ENCODE measurements around the gene PAXX. TPM values are rescaled to one million over a fixed set of nuclear protein-coding genes. Genes with fewer than 3 reads are reported as not detected.

PAXX gene
- total RNA-seq, 1 experiment from 2014 or later = 44.1 TPM

DNA sequence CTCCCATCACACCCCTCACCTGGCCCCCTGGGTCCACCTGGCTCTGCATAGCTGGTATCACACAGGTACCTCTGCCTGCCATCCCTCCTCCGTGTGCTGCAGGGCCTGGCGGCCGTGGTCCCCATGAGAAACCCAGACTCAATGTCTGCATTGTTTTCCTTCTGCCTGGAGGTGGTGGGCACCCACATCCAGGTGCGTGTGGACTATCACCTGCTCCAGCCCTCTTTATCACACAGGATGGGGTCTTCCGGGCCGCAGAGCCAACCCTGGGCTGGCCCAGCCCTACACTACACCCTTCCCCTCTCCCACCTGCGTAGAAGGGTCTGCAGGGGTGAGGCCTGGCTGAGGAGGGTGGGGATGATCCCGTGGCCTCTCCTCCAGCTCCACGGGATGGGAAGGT is 46.7 kb downstream of the PAXX start:
- ATAC-seq = no peak
- TF ChIP-seq CREB1 (CRISPR knock-in tag; IDR thresholded peaks at IDR 0.05) (no peak), RORB (CRISPR knock-in tag; IDR thresholded peaks at IDR 0.05) (no peak), SMAD4 (CRISPR knock-in tag; IDR thresholded peaks at IDR 0.05) (no peak), KAT7 (CRISPR knock-in tag; IDR thresholded peaks at IDR 0.05; ENCODE audit: borderline replicate concordance) (no peak), GABPB1 (CRISPR knock-in tag; IDR thresholded peaks at IDR 0.05) (no peak), NFYB (CRISPR knock-in tag; conservative IDR thresholded peaks at IDR 0.05; ENCODE audit: low read depth) (no peak)
- TF ChIP-seq, protein P1, sequence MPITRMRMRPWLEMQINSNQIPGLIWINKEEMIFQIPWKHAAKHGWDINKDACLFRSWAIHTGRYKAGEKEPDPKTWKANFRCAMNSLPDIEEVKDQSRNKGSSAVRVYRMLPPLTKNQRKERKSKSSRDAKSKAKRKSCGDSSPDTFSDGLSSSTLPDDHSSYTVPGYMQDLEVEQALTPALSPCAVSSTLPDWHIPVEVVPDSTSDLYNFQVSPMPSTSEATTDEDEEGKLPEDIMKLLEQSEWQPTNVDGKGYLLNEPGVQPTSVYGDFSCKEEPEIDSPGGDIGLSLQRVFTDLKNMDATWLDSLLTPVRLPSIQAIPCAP (CRISPR knock-in tag; IDR thresholded peaks at IDR 0.05) = no peak
- H3K27me3 Mint-ChIP-seq (ENCODE audit: low read depth) = no peaks in the 10 kb centered on the region
- no peaks in the 10 kb centered on the region for H3K4me1 Mint-ChIP-seq
- DNase-seq (ENCODE audit: low spot score) = no peak
- H3K27ac Mint-ChIP-seq = no peak overlapping the region
- peaks cover 5% of the 10 kb centered on the region; the same call in 1 of the 2 replicates for H3K36me3 Mint-ChIP-seq
- no peaks in the 10 kb centered on the region for H3K9me3 Mint-ChIP-seq
- ChIA-PET CTCF (interaction anchor here (0.6 to 4.6 kb wide), 3 partner anchors 10 to 185 kb away, joined by 3 to 23 read pairs (median 4); no protein-coding TSS in a partner anchor), POLR2A (no interaction called here)
- H3K4me3 Mint-ChIP-seq = no peak overlapping the region

DNA sequence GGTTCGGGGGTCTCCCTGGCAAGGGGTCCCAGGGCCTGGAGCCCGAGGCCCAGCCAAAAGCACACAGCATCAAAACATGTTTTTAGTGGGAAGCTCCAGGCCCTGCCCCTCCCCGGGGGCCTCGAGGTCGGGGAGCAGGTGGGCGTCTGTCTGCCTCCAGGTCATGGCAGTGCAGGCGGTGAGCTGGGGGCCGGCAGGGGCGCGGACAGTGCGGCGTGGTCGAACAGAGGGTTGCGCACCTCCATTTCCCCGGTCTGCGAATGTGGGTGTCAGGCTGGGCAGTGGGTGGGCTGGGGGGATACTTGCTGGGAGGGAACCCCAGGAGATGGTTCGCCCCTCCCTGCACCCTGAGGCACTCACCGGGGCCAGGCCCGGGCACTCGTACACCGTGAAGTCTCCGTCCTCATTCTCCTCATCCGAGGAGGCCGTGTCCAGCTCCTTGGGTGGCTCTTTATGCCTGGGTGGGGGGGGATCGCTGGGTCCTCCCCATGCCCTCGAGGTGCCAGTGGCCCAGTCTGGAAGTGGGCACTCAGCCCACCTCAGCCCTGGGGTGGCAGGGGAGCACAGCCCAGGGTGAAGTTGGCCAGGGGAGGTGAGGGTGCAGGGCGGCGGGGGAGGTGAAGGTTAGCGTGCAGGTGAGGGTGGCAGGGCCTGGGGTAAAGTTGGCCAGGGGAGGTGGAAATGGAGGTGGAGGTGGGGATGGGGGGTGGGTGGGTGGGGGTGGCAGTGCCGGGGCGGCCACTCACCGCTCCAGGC is 47.6 kb downstream of the PAXX start:
- H3K9me3 Mint-ChIP-seq = no peaks in the 10 kb centered on the region
- no peak for ATAC-seq
- POLR2A ChIA-PET = no interaction called here
- TF ChIP-seq FOXP1 (CRISPR knock-in tag; IDR thresholded peaks at IDR 0.05; ENCODE audit: borderline replicate concordance) (no peak), EMX1 (CRISPR knock-in tag; IDR thresholded peaks at IDR 0.05) (no peak), MYBL2 (CRISPR knock-in tag; IDR thresholded peaks at IDR 0.05) (no peak), NR3C1 (CRISPR knock-in tag; conservative IDR thresholded peaks at IDR 0.05; ENCODE audit: low read depth) (no peak), ZNF121 (CRISPR knock-in tag; IDR thresholded peaks at IDR 0.05) (no peak)
- TF ChIP-seq, protein P2, sequence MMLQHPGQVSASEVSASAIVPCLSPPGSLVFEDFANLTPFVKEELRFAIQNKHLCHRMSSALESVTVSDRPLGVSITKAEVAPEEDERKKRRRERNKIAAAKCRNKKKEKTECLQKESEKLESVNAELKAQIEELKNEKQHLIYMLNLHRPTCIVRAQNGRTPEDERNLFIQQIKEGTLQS (CRISPR knock-in tag; conservative IDR thresholded peaks at IDR 0.05) = no peak
- peaks cover 5% of the 10 kb centered on the region; the same call in 1 of the 2 replicates for H3K36me3 Mint-ChIP-seq
- H3K27ac Mint-ChIP-seq = no peak overlapping the region
- H3K27me3 Mint-ChIP-seq (ENCODE audit: low read depth) = peaks cover 3% of the 10 kb centered on the region
- no peak for DNase-seq (ENCODE audit: low spot score)
- H3K4me3 Mint-ChIP-seq = no peak overlapping the region
- CTCF ChIA-PET = interaction anchor here (1.5 to 4.6 kb wide), 2 partner anchors 11 to 24 kb away, joined by 4 to 23 read pairs; no protein-coding TSS in a partner anchor
- H3K4me1 Mint-ChIP-seq = peaks cover 2% of the 10 kb centered on the region

DNA sequence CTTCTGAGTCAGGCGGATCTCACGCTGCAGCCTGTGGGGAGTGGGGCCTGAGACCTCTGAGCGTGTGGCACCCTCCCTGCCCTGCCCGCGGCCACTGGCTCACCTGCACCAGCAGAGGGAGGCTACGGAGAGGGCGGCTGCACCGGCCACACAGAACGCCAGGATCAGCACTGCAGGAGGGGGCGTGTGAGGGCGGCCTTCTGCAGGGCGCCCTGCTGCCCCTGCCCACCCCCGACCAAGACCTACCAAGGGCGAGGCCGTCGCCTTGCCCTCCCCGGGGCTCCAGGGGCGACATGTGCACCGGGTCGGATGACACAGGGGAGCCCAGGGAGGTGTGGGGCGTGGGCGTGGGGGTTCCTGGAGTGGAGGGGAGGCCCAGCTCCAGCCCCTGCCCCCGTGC is 48.3 kb downstream of the PAXX start:
- ChIA-PET CTCF (interaction anchor here (4.6 kb wide), 1 partner anchor 11 kb away, joined by 23 read pairs; no protein-coding TSS in a partner anchor), POLR2A (no interaction called here)
- H3K27ac Mint-ChIP-seq = no peak overlapping the region
- DNase-seq (ENCODE audit: low spot score) (no peak), ATAC-seq (no peak)
- H3K36me3 Mint-ChIP-seq = peaks cover 5% of the 10 kb centered on the region; the same call in 1 of the 2 replicates
- H3K27me3 Mint-ChIP-seq (ENCODE audit: low read depth) = peaks cover 9% of the 10 kb centered on the region
- H3K9me3 Mint-ChIP-seq = no peaks in the 10 kb centered on the region
- peaks cover 6% of the 10 kb centered on the region for H3K4me1 Mint-ChIP-seq
- no peak overlapping the region for H3K4me3 Mint-ChIP-seq
- TF ChIP-seq ESRRA (CRISPR knock-in tag; IDR thresholded peaks at IDR 0.05; ENCODE audit: borderline replicate concordance) (no peak), SP1 (CRISPR knock-in tag; conservative IDR thresholded peaks at IDR 0.05) (no peak)
- TF ChIP-seq, protein P3, sequence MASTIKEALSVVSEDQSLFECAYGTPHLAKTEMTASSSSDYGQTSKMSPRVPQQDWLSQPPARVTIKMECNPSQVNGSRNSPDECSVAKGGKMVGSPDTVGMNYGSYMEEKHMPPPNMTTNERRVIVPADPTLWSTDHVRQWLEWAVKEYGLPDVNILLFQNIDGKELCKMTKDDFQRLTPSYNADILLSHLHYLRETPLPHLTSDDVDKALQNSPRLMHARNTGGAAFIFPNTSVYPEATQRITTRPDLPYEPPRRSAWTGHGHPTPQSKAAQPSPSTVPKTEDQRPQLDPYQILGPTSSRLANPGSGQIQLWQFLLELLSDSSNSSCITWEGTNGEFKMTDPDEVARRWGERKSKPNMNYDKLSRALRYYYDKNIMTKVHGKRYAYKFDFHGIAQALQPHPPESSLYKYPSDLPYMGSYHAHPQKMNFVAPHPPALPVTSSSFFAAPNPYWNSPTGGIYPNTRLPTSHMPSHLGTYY (CRISPR knock-in tag; IDR thresholded peaks at IDR 0.05) = no peak
- TF ChIP-seq, protein P2 (CRISPR knock-in tag; conservative IDR thresholded peaks at IDR 0.05) = no peak
- TF ChIP-seq, protein P4, sequence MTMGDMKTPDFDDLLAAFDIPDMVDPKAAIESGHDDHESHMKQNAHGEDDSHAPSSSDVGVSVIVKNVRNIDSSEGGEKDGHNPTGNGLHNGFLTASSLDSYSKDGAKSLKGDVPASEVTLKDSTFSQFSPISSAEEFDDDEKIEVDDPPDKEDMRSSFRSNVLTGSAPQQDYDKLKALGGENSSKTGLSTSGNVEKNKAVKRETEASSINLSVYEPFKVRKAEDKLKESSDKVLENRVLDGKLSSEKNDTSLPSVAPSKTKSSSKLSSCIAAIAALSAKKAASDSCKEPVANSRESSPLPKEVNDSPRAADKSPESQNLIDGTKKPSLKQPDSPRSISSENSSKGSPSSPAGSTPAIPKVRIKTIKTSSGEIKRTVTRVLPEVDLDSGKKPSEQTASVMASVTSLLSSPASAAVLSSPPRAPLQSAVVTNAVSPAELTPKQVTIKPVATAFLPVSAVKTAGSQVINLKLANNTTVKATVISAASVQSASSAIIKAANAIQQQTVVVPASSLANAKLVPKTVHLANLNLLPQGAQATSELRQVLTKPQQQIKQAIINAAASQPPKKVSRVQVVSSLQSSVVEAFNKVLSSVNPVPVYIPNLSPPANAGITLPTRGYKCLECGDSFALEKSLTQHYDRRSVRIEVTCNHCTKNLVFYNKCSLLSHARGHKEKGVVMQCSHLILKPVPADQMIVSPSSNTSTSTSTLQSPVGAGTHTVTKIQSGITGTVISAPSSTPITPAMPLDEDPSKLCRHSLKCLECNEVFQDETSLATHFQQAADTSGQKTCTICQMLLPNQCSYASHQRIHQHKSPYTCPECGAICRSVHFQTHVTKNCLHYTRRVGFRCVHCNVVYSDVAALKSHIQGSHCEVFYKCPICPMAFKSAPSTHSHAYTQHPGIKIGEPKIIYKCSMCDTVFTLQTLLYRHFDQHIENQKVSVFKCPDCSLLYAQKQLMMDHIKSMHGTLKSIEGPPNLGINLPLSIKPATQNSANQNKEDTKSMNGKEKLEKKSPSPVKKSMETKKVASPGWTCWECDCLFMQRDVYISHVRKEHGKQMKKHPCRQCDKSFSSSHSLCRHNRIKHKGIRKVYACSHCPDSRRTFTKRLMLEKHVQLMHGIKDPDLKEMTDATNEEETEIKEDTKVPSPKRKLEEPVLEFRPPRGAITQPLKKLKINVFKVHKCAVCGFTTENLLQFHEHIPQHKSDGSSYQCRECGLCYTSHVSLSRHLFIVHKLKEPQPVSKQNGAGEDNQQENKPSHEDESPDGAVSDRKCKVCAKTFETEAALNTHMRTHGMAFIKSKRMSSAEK (CRISPR knock-in tag; IDR thresholded peaks at IDR 0.05; ENCODE audit: borderline replicate concordance) = no peak
- TF ChIP-seq, protein P5, sequence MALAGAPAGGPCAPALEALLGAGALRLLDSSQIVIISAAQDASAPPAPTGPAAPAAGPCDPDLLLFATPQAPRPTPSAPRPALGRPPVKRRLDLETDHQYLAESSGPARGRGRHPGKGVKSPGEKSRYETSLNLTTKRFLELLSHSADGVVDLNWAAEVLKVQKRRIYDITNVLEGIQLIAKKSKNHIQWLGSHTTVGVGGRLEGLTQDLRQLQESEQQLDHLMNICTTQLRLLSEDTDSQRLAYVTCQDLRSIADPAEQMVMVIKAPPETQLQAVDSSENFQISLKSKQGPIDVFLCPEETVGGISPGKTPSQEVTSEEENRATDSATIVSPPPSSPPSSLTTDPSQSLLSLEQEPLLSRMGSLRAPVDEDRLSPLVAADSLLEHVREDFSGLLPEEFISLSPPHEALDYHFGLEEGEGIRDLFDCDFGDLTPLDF (CRISPR knock-in tag; IDR thresholded peaks at IDR 0.05) = no peak
- TF ChIP-seq, protein P6, sequence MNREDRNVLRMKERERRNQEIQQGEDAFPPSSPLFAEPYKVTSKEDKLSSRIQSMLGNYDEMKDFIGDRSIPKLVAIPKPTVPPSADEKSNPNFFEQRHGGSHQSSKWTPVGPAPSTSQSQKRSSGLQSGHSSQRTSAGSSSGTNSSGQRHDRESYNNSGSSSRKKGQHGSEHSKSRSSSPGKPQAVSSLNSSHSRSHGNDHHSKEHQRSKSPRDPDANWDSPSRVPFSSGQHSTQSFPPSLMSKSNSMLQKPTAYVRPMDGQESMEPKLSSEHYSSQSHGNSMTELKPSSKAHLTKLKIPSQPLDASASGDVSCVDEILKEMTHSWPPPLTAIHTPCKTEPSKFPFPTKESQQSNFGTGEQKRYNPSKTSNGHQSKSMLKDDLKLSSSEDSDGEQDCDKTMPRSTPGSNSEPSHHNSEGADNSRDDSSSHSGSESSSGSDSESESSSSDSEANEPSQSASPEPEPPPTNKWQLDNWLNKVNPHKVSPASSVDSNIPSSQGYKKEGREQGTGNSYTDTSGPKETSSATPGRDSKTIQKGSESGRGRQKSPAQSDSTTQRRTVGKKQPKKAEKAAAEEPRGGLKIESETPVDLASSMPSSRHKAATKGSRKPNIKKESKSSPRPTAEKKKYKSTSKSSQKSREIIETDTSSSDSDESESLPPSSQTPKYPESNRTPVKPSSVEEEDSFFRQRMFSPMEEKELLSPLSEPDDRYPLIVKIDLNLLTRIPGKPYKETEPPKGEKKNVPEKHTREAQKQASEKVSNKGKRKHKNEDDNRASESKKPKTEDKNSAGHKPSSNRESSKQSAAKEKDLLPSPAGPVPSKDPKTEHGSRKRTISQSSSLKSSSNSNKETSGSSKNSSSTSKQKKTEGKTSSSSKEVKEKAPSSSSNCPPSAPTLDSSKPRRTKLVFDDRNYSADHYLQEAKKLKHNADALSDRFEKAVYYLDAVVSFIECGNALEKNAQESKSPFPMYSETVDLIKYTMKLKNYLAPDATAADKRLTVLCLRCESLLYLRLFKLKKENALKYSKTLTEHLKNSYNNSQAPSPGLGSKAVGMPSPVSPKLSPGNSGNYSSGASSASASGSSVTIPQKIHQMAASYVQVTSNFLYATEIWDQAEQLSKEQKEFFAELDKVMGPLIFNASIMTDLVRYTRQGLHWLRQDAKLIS (CRISPR knock-in tag; IDR thresholded peaks at IDR 0.05; ENCODE audit: borderline replicate concordance) = no peak

Measured in WTC11 (cell line).